Activated T-cell treated with anti-CD3 and anti-CD28 coated beads for 1 hour (primary cell): ENCODE results near the gene MMRN1.

ENCODE experiments used
- DNase-seq: peaks from one replicate; pipeline ENCODE4 v3.0.0-alpha.2; 2020; ENCODE audit warnings: low read depth

Gene MMRN1

GRCh38 chr4:89914609-89915550 is 20.2 kb downstream of the MMRN1 start:
- no peak for DNase-seq

- DNase-seq, result no peak
Observed at GRCh38 chr4:89915937-89916336, 21.3 kb downstream of the MMRN1 start.

- DNase-seq, result no peak
Observed at GRCh38 chr4:89922848-89923416, 28.3 kb downstream of the MMRN1 start.

GRCh38 chr4:89928838-89929237 is 34.2 kb downstream of the MMRN1 start:
- DNase-seq, result no peak

- no peak for DNase-seq
Observed at GRCh38 chr4:89929425-89930159, 34.9 kb downstream of the MMRN1 start.

- no peak for DNase-seq
Observed at GRCh38 chr4:89939546-89939945, 44.9 kb downstream of the MMRN1 start.

GRCh38 chr4:89939994-89940393 is 45.3 kb downstream of the MMRN1 start:
- DNase-seq, result no peak

GRCh38 chr4:89942811-89943210 is 48.2 kb downstream of the MMRN1 start:
- DNase-seq, result no peak

GRCh38 chr4:89949782-89950387 is 55.2 kb downstream of the MMRN1 start:
- DNase-seq, result no peak

GRCh38 chr4:89952458-89952857 is 57.8 kb downstream of the MMRN1 start:
- DNase-seq, result no peak

- no peak for DNase-seq
Observed at GRCh38 chr4:89954906-89955695, 60.4 kb downstream of the MMRN1 start.

GRCh38 chr4:89957046-89957926 is 62.6 kb downstream of the MMRN1 start:
- no peak for DNase-seq

GRCh38 chr4:89981789-89982334 is 87.2 kb downstream of the MMRN1 start:
- DNase-seq, result no peak

- no peak for DNase-seq
Observed at GRCh38 chr4:89988268-89988667, 93.6 kb downstream of the MMRN1 start.

- DNase-seq, result no peak
Observed at GRCh38 chr4:89992744-89993143, 98.1 kb downstream of the MMRN1 start.

GRCh38 chr4:89994176-89994873 is 99.7 kb downstream of the MMRN1 start:
- no peak for DNase-seq

- DNase-seq, result no peak
Observed at GRCh38 chr4:89995006-89995405, 100.4 kb downstream of the MMRN1 start.

GRCh38 chr4:89995814-89996213 is 101.2 kb downstream of the MMRN1 start:
- DNase-seq, result no peak

GRCh38 chr4:89997171-89997704 is 102.6 kb downstream of the MMRN1 start:
- no peak for DNase-seq
